ENCODE data around the gene POLR1H. TPM values are rescaled to one million over a fixed set of nuclear protein-coding genes. Genes with fewer than 3 reads are reported as not detected.

Gene POLR1H
- total RNA-seq, 1 experiment from 2014 or later, result 31.9 TPM

- Histone ChIP-seq H3K27me3 (ENCODE audit: insufficient read depth, low read length) (no peaks in the 10 kb centered on the region), H3K79me2 (ENCODE audit: insufficient read depth, low read length) (no peaks in the 10 kb centered on the region), H3T11ph (ENCODE audit: low read length) (no peak overlapping the region), H3K14ac (ENCODE audit: insufficient read depth, low read length) (no peak overlapping the region), H3K23ac (ENCODE audit: insufficient read length, low read depth, low read length) (no peak overlapping the region), H3K79me1 (ENCODE audit: insufficient read depth, low read depth, low read length, poor library complexity, severe bottlenecking) (no peaks in the 10 kb centered on the region), H4K8ac (replicated peaks; ENCODE audit: insufficient read length, low read depth, low read length) (no peak overlapping the region), H3K4me2 (ENCODE audit: insufficient read depth, insufficient read length, low read length) (no peak overlapping the region), H4K91ac (ENCODE audit: insufficient read length, low read depth, low read length) (no peak overlapping the region), H3K9ac (ENCODE audit: extremely low read depth, insufficient read length, low read length) (no peak overlapping the region), H3K56ac (ENCODE audit: insufficient read length, low read depth, low read length) (no peak overlapping the region), H4K5ac (ENCODE audit: insufficient read length, low read depth, low read length) (no peak overlapping the region), H3K23me2 (ENCODE audit: insufficient read length, low read depth, low read length, poor library complexity, severe bottlenecking) (peaks cover 2% of the 10 kb centered on the region), H2BK15ac (ENCODE audit: low read depth, low read length) (no peak overlapping the region), H3K27ac (ENCODE audit: insufficient read length, low read depth, low read length) (no peak overlapping the region), H3K4ac (ENCODE audit: low read depth, low read length) (no peak overlapping the region), H3K9me3 (ENCODE audit: control insufficient read depth, low read depth, low read length) (no peaks in the 10 kb centered on the region), H2BK12ac (ENCODE audit: insufficient read length, low read depth, low read length) (no peak overlapping the region), H3K18ac (ENCODE audit: insufficient read length, low read depth, low read length) (no peak overlapping the region), H2AFZ (ENCODE audit: low read length) (no peak overlapping the region), H4K20me1 (ENCODE audit: control insufficient read depth, insufficient read depth, insufficient read length) (no peaks in the 10 kb centered on the region), H2AK5ac (ENCODE audit: insufficient read length, low read length) (no peak overlapping the region), H2BK120ac (ENCODE audit: low read depth, low read length, poor library complexity, severe bottlenecking) (no peak overlapping the region), H2BK20ac (ENCODE audit: low read depth, low read length, poor library complexity, severe bottlenecking) (no peak overlapping the region), H2BK5ac (ENCODE audit: insufficient read length, low read length) (no peak overlapping the region), H3K4me1 (ENCODE audit: insufficient read depth, low read length) (no peaks in the 10 kb centered on the region)
- Mint-ChIP-seq H3K9me3 (no peaks in the 10 kb centered on the region; a peak in 1 of 5 replicates), H3K27me3 (ENCODE audit: low read depth) (no peaks in the 10 kb centered on the region), H3K4me1 (peaks cover 0 to 6% of the 10 kb centered on the region in 2 experiments; a peak in 2 of 4 replicates), H3K27ac (no peak overlapping the region), H3K36me3 (ENCODE audit: insufficient read depth in 1 of 3, low read depth in 3 of 3) (no peaks in the 10 kb centered on the region; a peak in 1 of 7 replicates), H3K4me3 (no peak overlapping the region)
- WGBS (ENCODE audit: extremely low coverage, insufficient read length, low lambda C conversion rate), result no CpG with 5 or more reads among the region's 1 CpG
- no peak for DNase-seq
- no peak for TF ChIP-seq CTCF (conservative IDR thresholded peaks at IDR 0.05)
Measured at GRCh38 chr6:30055513-30055912, 5.6 kb upstream of the POLR1H start.

All from H9 (cell line).